HG02885 (cell line): ENCODE results near the gene GLDC.

Experiments used
- ATAC-seq: cut with Tn5 transposase; IDR thresholded peaks from one replicate; pipeline ENCODE4 v1.9.1; 2021; ENCODE audit warnings: mild to moderate bottlenecking; ENCODE audit not compliant: unreplicated experiment, poor library complexity

GLDC gene

GRCh38 chr9:6665628-6666027, 20.1 kb upstream of the GLDC start:
- no peak for ATAC-seq

DNA sequence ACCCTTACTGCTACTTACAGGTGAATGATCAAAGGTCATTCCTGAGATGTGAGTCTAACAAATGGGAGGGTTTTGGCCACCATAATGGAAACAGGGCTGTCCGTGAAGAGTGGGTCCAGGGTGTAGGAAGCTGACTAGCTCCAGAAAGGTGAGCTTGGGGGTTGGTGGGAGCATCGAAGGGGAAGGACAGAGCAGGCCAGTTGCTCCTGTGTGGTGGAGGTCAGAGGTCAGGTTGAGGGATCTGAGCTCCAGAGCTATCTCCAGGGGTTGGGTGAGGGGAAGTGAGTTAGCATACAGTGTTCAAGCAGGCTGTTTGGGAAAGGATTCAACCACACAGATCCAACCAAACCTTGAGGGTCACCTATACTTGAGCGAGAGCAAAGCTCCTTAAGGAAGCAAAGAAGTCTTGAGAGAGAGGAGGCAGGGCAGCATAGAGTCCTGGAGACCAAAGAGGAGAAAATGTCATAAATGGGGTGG, 18.7 kb upstream of the GLDC start:
- ATAC-seq, result no peak

GRCh38 chr9:6660512-6660911, 15.0 kb upstream of the GLDC start:
- ATAC-seq, result no peak

- ATAC-seq, result no peak
These were observed 13.3 kb upstream of the GLDC start for GRCh38 chr9:6658628-6659353.

- ATAC-seq, result no peak
These were observed 11.2 kb upstream of the GLDC start for GRCh38 chr9:6656614-6657300.

- ATAC-seq, result peak; percentile 92
These were observed 9.5 kb upstream of the GLDC start for GRCh38 chr9:6655036-6655435.

DNA sequence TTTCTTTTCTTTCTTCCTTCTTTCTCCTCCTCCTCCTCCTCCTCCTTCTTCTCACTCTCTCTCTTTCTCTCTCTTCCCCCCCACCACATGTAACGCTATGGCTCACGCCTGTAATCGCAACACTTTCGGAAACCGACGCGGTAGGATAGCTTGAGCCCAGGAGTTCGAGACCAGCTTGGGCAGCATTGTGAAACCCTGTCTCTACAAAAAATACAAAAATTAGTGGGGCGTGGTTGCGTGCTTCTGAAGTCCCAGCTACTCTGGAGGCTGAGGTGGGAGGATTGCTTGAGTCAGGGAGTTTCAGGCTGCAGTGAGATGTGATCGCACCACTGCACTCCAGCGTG, 736 bp upstream of the GLDC start:
- ATAC-seq, result peak; percentile 31

DNA sequence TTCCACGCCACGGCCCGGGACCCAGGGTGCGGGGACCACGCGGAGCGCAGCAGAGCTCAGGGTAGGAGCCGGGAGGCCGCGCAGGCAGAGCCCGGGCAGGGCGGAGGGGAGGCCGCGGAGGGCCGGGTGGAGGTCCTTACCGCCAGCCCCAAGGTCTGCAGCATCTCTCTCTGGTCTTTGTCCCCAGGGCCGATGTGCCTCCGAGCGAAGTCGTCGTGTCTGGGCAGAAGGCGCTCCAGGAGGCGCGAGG, 499 bp downstream of the GLDC start:
- ATAC-seq, result peak; percentile 27

DNA sequence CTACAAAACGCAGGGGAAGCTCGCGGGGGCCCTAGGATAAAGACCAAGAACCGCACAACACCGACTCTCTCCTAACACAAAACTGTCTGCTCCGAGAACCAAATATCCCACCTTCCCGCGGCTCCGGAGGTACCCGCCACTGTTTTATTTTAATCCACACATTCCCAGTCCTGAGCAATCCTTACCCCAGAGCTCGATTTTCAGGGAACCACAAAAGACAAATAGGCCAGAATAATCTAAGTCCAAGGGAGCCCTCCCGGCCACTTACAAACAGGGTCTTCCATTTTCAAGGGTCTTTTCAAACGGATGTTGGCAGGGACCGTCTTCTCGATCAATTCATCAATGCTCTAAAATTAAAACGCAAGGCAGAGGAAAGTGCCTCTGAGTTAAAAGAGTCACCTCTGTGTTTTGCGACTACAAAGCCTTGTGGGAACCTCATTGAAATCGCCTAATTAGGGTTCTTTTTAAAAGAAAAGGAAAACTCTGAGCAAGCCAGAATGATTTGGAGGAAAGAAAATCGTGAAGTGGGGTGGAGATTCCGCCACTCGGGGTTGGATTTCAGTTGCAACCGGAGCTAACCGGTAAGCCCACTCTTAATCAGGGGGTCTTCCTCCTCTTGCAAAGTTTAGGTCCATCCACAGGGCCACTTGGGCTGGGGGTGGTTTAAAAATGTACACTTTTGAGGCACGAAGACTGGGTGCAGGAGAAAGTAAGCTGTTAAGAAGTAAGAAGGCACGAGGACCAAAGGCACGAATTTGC, 1.0 kb downstream of the GLDC start:
- no peak for ATAC-seq

- ATAC-seq, result no peak
These were observed 3.6 kb downstream of the GLDC start for GRCh38 chr9:6641961-6642360.

- ATAC-seq, result no peak
These were observed 4.0 kb downstream of the GLDC start for GRCh38 chr9:6641561-6641960.

DNA sequence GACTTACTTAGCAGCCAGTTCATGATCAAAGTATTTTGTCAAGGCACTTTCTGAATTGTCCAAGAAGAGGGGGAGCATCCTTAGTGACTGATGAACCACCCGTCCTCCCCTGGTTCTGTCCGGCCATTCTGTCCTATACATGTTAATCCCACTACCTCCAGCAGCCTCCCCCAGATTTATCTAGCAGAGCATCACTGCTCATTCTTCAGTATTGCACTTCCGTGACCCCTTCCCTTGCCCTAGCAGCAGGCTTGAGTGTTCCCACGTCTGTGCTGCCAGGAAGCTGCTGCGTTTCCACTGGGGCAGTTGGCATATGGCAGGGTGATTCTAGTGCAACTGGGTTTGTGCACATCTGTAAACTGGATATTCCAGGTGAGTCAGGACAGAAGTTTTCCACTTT, 4.5 kb downstream of the GLDC start:
- no peak for ATAC-seq

- ATAC-seq, result no peak
These were observed 5.1 kb downstream of the GLDC start for GRCh38 chr9:6640268-6641051.

- no peak for ATAC-seq
These were observed 5.9 kb downstream of the GLDC start for GRCh38 chr9:6639622-6640021.

- ATAC-seq, result no peak
These were observed 11.1 kb downstream of the GLDC start for GRCh38 chr9:6634444-6634843.

DNA sequence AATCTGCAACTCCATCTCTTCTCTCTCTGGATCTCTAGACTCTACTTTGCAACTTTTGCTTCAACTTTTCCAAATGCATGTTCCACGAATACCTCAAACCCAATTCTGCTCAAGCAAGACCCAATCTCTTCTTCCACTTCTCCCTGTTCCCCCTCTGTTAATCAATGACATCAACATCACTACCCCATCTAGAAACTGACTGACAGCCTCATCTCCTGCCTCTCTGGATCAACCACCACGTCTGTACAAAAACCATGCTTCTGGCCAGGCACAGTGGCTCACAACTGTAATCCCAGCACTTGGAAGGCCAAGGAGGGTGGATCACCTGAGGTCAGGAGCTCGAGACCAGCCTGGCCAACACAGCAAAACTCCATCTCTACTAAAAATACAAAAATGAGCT, 12.2 kb downstream of the GLDC start:
- ATAC-seq, result no peak

DNA sequence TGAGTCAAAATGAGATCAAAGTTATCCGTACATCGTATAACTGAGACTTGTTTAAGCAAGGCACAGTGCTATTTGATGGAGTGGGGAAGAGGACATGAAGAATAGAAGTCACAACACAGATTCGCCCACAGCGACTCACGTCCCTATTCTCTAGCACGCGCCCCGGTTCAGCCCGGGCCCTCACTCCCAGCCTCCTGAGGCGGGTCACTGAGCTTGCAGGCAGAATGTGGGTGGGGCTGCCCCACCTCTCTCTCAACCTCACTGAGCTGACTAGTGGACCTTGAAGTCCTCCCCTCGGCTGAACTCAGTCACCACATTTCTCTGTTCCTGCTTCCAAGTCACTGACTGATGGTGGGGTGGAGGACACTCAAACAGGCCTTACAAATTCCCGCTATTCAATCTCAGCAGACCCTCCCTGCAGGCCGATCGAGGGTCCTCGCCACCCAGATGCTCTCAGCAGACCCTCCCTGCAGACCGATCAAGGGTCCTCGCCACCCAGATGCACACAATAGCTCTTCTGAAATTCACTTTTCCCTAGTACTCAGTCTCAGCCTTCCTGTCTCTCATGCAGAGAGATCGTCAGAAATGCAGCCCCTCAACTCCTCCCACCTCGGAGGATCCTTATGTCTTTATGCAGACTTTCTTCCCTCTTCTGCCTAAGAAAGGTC, 12.9 kb downstream of the GLDC start:
- ATAC-seq, result peak; percentile 94

- peak; percentile 37 for ATAC-seq
These were observed 14.4 kb downstream of the GLDC start for GRCh38 chr9:6631207-6631512.

GRCh38 chr9:6630502-6631206, 14.9 kb downstream of the GLDC start:
- ATAC-seq, result peak; percentile 78

DNA sequence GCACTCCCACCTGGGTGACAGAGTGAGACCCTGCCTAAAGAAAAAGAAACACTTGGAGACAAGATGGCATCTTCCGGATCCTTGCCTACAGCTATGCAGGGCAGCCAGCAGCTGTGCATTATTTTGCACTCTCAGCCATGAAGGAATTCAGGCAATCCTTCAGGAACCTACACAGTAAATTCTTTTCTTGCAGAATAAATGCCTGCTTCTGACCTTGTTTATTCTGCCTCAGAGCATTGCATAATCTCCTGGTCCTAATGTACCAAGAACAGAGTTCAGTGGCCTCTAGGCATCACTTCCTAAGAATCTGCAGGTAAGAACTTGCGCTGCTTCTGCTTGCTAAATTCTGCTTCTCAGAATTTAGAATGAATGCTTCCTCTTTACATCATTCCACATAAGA, 16.8 kb downstream of the GLDC start:
- ATAC-seq, result no peak
